Cardiac muscle cell (in vitro differentiated cells and primary cell): ENCODE data around the gene NUDT14. TPM values are rescaled to one million over a fixed set of nuclear protein-coding genes. Genes with fewer than 3 reads are reported as not detected.
A peak's percentile ranks its signal among the peaks of the same experiment; 100 is the strongest.

Source experiments
- DNase-seq, 2 donors: peaks; one replicate each; pipeline versions ENCODE4 v3.0.0 to v3.0.0-alpha.2; 2010 to 2017; ENCODE audit warnings: low read depth in 1 of 2, low spot score in 1 of 2
- H3K27ac ChIP-seq: fragments of 200-600 bp; sonication (generic); 2 replicates; pipeline ENCODE4 v1.5.1; 2016
- H3K27me3 ChIP-seq: fragments of 200-600 bp; sonication (generic); 2 replicates; pipeline ENCODE4 v1.6.0; 2016; ENCODE audit warnings: control low read depth
- H3K36me3 ChIP-seq: fragments of 200-600 bp; sonication (generic); 2 replicates; pipeline ENCODE4 v1.5.1; 2016; ENCODE audit warnings: control low read depth
- H3K4me1 ChIP-seq: fragments of 200-600 bp; sonication (generic); 2 replicates; pipeline ENCODE4 v1.8.1; 2017; ENCODE audit warnings: low read depth, mild to moderate bottlenecking, mixed run types
- H3K4me3 ChIP-seq: fragments of 200-600 bp; sonication (generic); 2 replicates; pipeline ENCODE4 v1.5.1; 2016; ENCODE audit warnings: mild to moderate bottlenecking
- H3K9me3 ChIP-seq: fragments of 200-600 bp; sonication (generic); 2 replicates; pipeline ENCODE4 v1.5.1; 2017; ENCODE audit warnings: low read depth, mild to moderate bottlenecking, control low read depth
- polyA plus RNA-seq: library from polyadenylated mRNA; unstranded; fragments of >200 nt; fragmentation: Nextera tagmentation; extraction: Ambion mirVana; gene quantifications from 2 replicates; pipeline ENCODE4 v1.2.1, GENCODE V29; 2016
- total RNA-seq: library from RNA; depleted of rRNA; stranded (reverse); fragments of >200 nt; gene quantifications from 2 replicates; pipeline ENCODE4 v1.2.3, GENCODE V29; 2016
- TF ChIP-seq, protein P1 (sequence below): IDR thresholded peaks from 2 replicates; pipeline ENCODE4 v1.5.1; 2012; ENCODE audit warnings: low read depth, mild to moderate bottlenecking, low read length

NUDT14 gene
- total and polyA plus RNA-seq, 2 experiments from 2014 or later: 41.3 to 64.3 TPM

DNA sequence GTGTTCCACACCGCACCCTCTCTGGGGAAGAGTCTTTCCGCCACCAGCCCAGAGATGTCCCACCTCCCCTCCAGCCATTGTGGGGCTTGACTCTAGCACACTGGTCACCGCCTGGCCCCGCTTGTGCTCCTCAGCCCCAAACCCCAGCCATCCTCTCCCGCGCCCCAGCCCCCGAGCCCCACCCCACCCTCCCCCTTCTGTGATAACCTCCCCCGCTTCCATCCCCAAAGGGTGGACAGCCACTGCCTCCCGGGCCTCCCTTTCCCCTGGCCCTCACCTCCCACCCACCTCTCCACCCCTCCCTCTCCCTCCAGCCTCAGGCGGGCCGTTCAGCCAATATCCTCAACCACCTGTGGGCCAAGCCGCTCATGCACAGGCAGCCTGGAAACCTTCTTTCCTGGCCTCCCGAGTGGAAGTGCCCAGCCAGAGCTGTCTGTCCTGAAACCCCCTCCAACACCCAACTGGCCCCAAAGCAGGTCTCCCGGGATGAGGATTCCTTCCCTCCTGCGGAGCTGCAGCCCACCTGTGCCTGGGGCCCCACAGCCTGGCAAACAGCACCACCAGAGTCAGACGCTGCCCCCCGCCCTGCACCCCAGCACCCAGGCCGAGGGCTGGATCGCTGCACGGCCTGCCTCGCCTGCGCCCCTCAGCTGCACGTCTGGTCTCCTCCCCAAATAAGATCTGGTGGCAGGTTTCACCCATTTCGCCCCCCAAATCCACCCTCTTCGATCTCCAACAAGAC, 27.1 kb upstream of the NUDT14 start:
- peaks cover 2% of the 10 kb centered on the region for H3K4me1 ChIP-seq
- H3K9me3 ChIP-seq: no peaks in the 10 kb centered on the region
- TF ChIP-seq, protein P1, sequence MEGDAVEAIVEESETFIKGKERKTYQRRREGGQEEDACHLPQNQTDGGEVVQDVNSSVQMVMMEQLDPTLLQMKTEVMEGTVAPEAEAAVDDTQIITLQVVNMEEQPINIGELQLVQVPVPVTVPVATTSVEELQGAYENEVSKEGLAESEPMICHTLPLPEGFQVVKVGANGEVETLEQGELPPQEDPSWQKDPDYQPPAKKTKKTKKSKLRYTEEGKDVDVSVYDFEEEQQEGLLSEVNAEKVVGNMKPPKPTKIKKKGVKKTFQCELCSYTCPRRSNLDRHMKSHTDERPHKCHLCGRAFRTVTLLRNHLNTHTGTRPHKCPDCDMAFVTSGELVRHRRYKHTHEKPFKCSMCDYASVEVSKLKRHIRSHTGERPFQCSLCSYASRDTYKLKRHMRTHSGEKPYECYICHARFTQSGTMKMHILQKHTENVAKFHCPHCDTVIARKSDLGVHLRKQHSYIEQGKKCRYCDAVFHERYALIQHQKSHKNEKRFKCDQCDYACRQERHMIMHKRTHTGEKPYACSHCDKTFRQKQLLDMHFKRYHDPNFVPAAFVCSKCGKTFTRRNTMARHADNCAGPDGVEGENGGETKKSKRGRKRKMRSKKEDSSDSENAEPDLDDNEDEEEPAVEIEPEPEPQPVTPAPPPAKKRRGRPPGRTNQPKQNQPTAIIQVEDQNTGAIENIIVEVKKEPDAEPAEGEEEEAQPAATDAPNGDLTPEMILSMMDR: no peak

DNA sequence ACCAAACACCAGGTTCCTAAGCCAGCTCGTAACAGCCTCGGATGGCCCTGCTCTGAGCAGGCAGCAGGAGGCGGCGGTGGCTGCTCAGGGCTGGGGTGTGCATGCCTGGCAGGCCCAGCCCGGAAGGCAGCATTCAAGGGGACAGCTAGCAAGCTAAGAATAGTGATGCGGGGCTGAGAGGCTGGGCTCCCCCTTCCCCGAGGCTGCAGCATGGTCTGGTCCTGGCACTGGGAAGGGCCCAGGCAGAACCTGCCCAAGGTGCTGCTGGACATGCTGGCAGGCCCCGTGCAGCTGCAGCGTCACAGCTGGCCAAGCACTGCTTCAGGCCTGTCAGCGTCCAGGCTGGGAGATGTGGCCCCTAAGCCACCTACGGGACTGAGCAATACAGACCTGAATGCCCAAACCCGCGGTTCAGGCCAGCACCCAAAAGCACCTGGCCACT, 26.4 kb upstream of the NUDT14 start:
- TF ChIP-seq, protein P1: no peak
- DNase-seq: peak in 1 of 2 donors; percentile 43
- H3K27ac ChIP-seq: no peak overlapping the region
- peaks cover 3% of the 10 kb centered on the region for H3K36me3 ChIP-seq
- H3K27me3 ChIP-seq: no peaks in the 10 kb centered on the region
- H3K4me1 ChIP-seq: peaks cover 3% of the 10 kb centered on the region
- H3K9me3 ChIP-seq: no peaks in the 10 kb centered on the region
- H3K4me3 ChIP-seq: no peak overlapping the region

More for the DNA sequence above, 27.1 kb upstream of the NUDT14 start:
- Histone ChIP-seq H3K27me3 (no peaks in the 10 kb centered on the region), H3K36me3 (peaks cover 3% of the 10 kb centered on the region), H3K4me3 (no peak overlapping the region), H3K27ac (no peak overlapping the region)
- no peak for DNase-seq

DNA sequence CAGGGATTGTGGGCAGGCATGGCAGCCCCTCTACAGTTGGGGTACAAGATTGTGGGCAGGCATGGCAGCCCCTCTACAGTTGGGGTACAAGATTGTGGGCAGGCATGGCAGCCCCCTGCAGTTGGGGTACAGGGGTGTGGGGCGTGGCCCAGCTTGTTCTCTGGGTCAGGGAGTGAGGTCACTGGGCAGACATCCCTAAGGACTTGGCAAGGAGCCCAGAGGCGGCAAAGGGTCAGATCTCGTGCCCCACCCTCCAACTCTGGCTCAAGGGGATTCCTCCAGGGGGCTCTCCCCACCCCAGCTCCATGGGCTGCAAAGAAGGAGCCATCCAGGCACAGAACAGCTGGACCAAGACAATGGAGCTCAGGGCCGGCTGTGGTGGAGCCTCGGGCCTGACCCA, 25.8 kb upstream of the NUDT14 start:
- peaks cover 3% of the 10 kb centered on the region for H3K36me3 ChIP-seq
- peaks cover 3% of the 10 kb centered on the region for H3K4me1 ChIP-seq
- no peak overlapping the region for H3K27ac ChIP-seq
- no peak overlapping the region for H3K4me3 ChIP-seq
- TF ChIP-seq, protein P1: no peak
- DNase-seq: no peak
- no peaks in the 10 kb centered on the region for H3K27me3 ChIP-seq
- no peaks in the 10 kb centered on the region for H3K9me3 ChIP-seq

DNA sequence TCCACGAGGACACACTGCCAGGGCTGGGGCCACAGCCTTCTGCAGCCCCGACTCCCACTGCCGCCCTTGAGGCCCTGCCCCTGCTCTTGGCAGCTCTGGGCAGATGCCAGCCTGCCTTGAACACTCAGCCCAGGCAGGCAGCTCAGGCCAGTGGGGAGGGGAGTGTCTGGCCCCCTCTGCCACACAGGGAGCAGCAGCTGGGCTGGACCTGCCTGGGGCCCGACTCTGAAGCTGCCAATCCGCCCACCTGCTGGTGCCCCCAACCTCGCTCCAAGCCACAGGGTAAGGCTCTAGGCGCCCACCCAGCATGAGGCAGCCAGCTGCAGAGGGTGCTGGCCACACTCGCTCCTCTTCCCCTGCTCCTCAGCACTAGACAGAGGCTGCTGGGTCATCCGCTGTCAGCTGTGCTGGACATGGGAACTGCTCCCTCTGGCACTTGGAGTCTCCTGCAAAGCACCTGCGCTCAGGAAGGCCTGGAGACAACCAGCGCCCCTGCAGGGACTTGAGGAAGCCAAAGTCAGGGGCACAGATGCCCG, 24.6 kb upstream of the NUDT14 start:
- TF ChIP-seq, protein P1: no peak
- Histone ChIP-seq H3K4me3 (no peak overlapping the region), H3K36me3 (peaks cover 3% of the 10 kb centered on the region), H3K4me1 (peaks cover 3% of the 10 kb centered on the region), H3K9me3 (no peaks in the 10 kb centered on the region), H3K27me3 (no peaks in the 10 kb centered on the region), H3K27ac (no peak overlapping the region)
- DNase-seq: no peak

DNA sequence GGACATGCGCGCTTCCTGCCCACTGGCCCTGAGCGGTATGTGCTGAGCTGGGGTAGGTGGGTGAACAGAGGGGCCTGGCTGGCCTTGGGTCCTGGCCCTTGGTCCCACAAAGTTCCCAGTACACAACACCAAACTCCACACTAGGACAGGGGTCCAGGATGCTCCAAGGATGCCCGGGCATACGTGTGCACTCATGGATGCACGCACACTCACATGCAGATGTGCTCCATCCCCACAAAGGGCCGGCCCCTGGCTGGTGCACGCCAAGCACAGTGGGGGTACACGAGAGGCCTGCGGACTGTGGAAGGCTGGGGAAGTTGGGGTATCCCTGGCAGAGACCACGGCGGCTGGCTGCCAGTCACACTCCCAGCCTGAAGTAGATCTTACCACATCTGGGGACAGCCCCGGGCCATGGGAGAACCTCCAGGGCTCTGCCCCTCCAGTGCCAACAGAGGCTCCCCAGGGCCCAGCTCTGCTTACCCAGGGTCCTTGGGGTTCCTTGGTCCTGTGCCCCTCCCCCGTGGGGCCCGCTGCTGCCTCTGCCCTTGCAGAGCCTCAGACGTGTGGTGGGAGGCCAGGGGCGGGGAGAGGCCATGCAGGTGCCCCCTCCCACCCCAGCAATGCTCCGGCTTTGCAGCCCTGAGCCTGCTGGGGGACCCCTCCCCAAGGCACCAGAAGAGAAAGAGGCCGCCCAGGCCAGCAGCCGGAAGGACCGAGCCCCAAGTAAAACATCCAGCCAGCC, 24.0 kb upstream of the NUDT14 start:
- Histone ChIP-seq H3K36me3 (peaks cover 2% of the 10 kb centered on the region), H3K9me3 (no peaks in the 10 kb centered on the region), H3K27me3 (no peaks in the 10 kb centered on the region), H3K4me1 (peaks cover 3% of the 10 kb centered on the region), H3K27ac (no peak overlapping the region), H3K4me3 (no peak overlapping the region)
- TF ChIP-seq, protein P1: no peak
- no peak for DNase-seq
